A549 (cell line): ENCODE results near the gene KRT72. TPM values are rescaled to one million over a fixed set of nuclear protein-coding genes. Genes with fewer than 3 reads are reported as not detected.

Experiments used
- ATAC-seq, 2 experiments: fragments of 200-7000 bp in 1 of 2; fragments of >200 bp in 1 of 2; cut with Nextera tagmentation in 1 of 2; cut with Tn5 transposase in 1 of 2; 3 replicates each; pipeline versions ENCODE4 v1.8.0 to v1.9.1; 2018 to 2020; ENCODE audit warnings: mild to moderate bottlenecking in 1 of 2, moderate library complexity in 1 of 2
- CTCF ChIA-PET: fragments of 300-600 bp; sonication (Branson Sonifier 250); formaldehyde crosslinking; extraction: SDS; loops from one replicate; lab custom pipeline; 2021; ENCODE audit warnings: antibody characterized with exemption, inconsistent platforms; lab: Yijun Ruan, JAX
- POLR2A ChIA-PET: fragments of 350-600 bp; formaldehyde crosslinking; extraction: SDS; loops from one replicate; lab custom pipeline; 2021; ENCODE audit warnings: antibody characterized with exemption, inconsistent platforms; lab: Yijun Ruan, JAX
- DNase-seq, 2 experiments: peaks; one replicate each; pipeline versions ENCODE4 v3.0.0 to v3.0.0-alpha.2; 2011 to 2016; ENCODE audit warnings: low read depth in 1 of 2, low spot score in 1 of 2
- FAIRE-seq: peaks from 2 replicates; lab custom pipeline; 2011; peaks lifted over from hg19 to GRCh38; lab: Jason Lieb, UNC
- H3K27ac ChIP-seq, 2 experiments: fragments of >200 bp; sonication (Bioruptor Twin); formaldehyde crosslinking; 3 replicates each; pipeline ENCODE4 v1.5.1; 2016 to 2017
- H3K4me1 ChIP-seq: fragments of >200 bp; sonication (Bioruptor Twin); formaldehyde crosslinking; 3 replicates; pipeline ENCODE4 v1.6.1; 2016
- H3K4me2 ChIP-seq: fragments of >200 bp; sonication (Bioruptor Twin); formaldehyde crosslinking; 3 replicates; pipeline ENCODE4 v1.6.1; 2016
- H3K4me3 ChIP-seq: fragments of >200 bp; sonication (Bioruptor Twin); formaldehyde crosslinking; 3 replicates; pipeline ENCODE4 v1.5.1; 2016
- H3K9me3 ChIP-seq: fragments of >200 bp; sonication (Bioruptor Twin); formaldehyde crosslinking; 3 replicates; pipeline ENCODE4 v1.6.1; 2016
- BHLHE40 ChIP-seq: IDR thresholded peaks from 2 replicates; pipeline ENCODE4 v1.6.1; 2012; ENCODE audit warnings: low read depth, low read length, inconsistent platforms
- EHF ChIP-seq: fragments of 250-450 bp; sonication (Bioruptor Pico); IDR thresholded peaks from 2 replicates; pipeline ENCODE4 v1.5.0; 2020; ENCODE audit warnings: mild to moderate bottlenecking
- FOSL2 ChIP-seq, 2 experiments: fragments of 450-650 bp in 1 of 2; fragments of >200 bp in 1 of 2; sonication (Bioruptor Twin) in 1 of 2; formaldehyde crosslinking; IDR thresholded peaks; 2 replicates each; pipeline versions ENCODE4 v1.5.0 to v1.6.1; 2016 to 2020; ENCODE audit warnings: mild to moderate bottlenecking in 1 of 2, moderate library complexity in 1 of 2
- HOXA7 ChIP-seq: fragments of 250-450 bp; sonication (Bioruptor Pico); IDR thresholded peaks from 2 replicates; pipeline ENCODE4 v1.5.0; 2020; ENCODE audit warnings: mild to moderate bottlenecking, moderate library complexity
- HOXB13 ChIP-seq: fragments of 250-450 bp; sonication (Bioruptor Pico); IDR thresholded peaks from 2 replicates; pipeline ENCODE4 v1.5.0; 2020; ENCODE audit warnings: low read depth, mild to moderate bottlenecking, moderate library complexity
- HOXB5 ChIP-seq: fragments of 250-450 bp; sonication (Bioruptor Pico); IDR thresholded peaks from 2 replicates; pipeline ENCODE4 v1.5.0; 2020; ENCODE audit warnings: mild to moderate bottlenecking, moderate library complexity
- JUN ChIP-seq, 2 experiments: fragments of >200 bp; sonication (Bioruptor Twin); formaldehyde crosslinking; IDR thresholded peaks; 2 replicates in 1 of 2; 3 replicates in 1 of 2; pipeline ENCODE4 v1.6.1; 2016 to 2017
- KDM1A ChIP-seq: fragments of 200-600 bp; sonication (generic); IDR thresholded peaks from 2 replicates; pipeline ENCODE4 v1.6.1; 2016; ENCODE audit warnings: low read depth, mild to moderate bottlenecking
- MAX ChIP-seq: IDR thresholded peaks from 2 replicates; pipeline ENCODE4 v1.6.1; 2012
- MYC ChIP-seq: IDR thresholded peaks from 2 replicates; pipeline ENCODE4 v1.6.1; 2012; ENCODE audit warnings: mild to moderate bottlenecking, inconsistent platforms, low read length, improper control_type of control experiment, borderline replicate concordance
- PHF8 ChIP-seq: fragments of 200-600 bp; sonication (generic); IDR thresholded peaks from 2 replicates; pipeline ENCODE4 v1.6.1; 2016; ENCODE audit warnings: low read depth, mild to moderate bottlenecking, antibody characterized with exemption, moderate library complexity, borderline replicate concordance
- RAD21 ChIP-seq, 2 experiments: fragments of >200 bp in 1 of 2; sonication (Bioruptor Twin) in 1 of 2; formaldehyde crosslinking in 1 of 2; IDR thresholded peaks in 1 of 2; conservative IDR thresholded peaks in 1 of 2; 2 replicates in 1 of 2; 3 replicates in 1 of 2; pipeline ENCODE4 v1.6.1; 2012 to 2018; ENCODE audit warnings: inconsistent platforms in 1 of 2
- RNF2 ChIP-seq: fragments of 200-600 bp; sonication (generic); IDR thresholded peaks from 2 replicates; pipeline ENCODE4 v1.6.1; 2016; ENCODE audit warnings: low read depth, mild to moderate bottlenecking, antibody characterized with exemption, moderate library complexity, borderline replicate concordance
- SREBF2 ChIP-seq: fragments of 450-650 bp; IDR thresholded peaks from 2 replicates; pipeline ENCODE4 v1.6.1; 2014; ENCODE audit warnings: mild to moderate bottlenecking, moderate library complexity
- TFCP2L1 ChIP-seq: fragments of 250-450 bp; sonication (Bioruptor Pico); IDR thresholded peaks from 2 replicates; pipeline ENCODE4 v1.5.0; 2021; ENCODE audit warnings: mild to moderate bottlenecking
- TP53 ChIP-seq: fragments of 250-450 bp; sonication (Bioruptor Pico); IDR thresholded peaks from 2 replicates; pipeline ENCODE4 v1.5.0; 2021; ENCODE audit warnings: mild to moderate bottlenecking, moderate library complexity
- ZC3H11A ChIP-seq: fragments of 450-650 bp; IDR thresholded peaks from 2 replicates; pipeline ENCODE4 v1.6.1; 2014; ENCODE audit warnings: antibody characterized with exemption, mild to moderate bottlenecking
- ZFP36 ChIP-seq: fragments of 450-650 bp; IDR thresholded peaks from 2 replicates; pipeline ENCODE4 v1.6.1; 2014; ENCODE audit warnings: borderline replicate concordance; ENCODE audit not compliant: partially characterized antibody
- ZNF302 ChIP-seq: fragments of 250-450 bp; sonication (Bioruptor Pico); IDR thresholded peaks from 2 replicates; pipeline ENCODE4 v1.9.0; 2021; ENCODE audit warnings: inconsistent platforms, mild to moderate bottlenecking, moderate library complexity
- WGBS: methylation state at CpG from one replicate; pipeline ENCODE4 v1.1.6; 2017; ENCODE audit errors: missing lambda C conversion rate; 5-methylcytosine and 5-hydroxymethylcytosine counted together
- polyA plus RNA-seq, 4 experiments: library from polyadenylated mRNA; depleted of rRNA in 3 of 4; stranded (reverse); fragments of >200 nt; fragmentation: RNase III in 1 of 4; extraction: RNeasy Plus Mini Kit Qiagen cat#74134 plus additional on column Dnase treatment in 1 of 4; gene quantifications; 2 replicates in 3 of 4; 3 replicates in 1 of 4; pipeline ENCODE4 v1.2.3, GENCODE V29; 2011 to 2017
- TF ChIP-seq, protein P1 (sequence below): fragments of >200 bp; sonication (Bioruptor Twin); formaldehyde crosslinking; IDR thresholded peaks from 3 replicates; pipeline ENCODE4 v1.6.1; 2016
- TF ChIP-seq, protein P2 (sequence below): IDR thresholded peaks from 2 replicates; pipeline ENCODE4 v1.6.1; 2012
- TF ChIP-seq, protein P3 (sequence below): fragments of >200 bp; sonication (Bioruptor Twin); formaldehyde crosslinking; IDR thresholded peaks from 3 replicates; pipeline ENCODE4 v1.5.1; 2016
- TF ChIP-seq, protein P4 (sequence below): fragments of 250-450 bp; sonication (Bioruptor Pico); IDR thresholded peaks from 2 replicates; pipeline ENCODE4 v1.5.0; 2020; ENCODE audit warnings: low read depth, mild to moderate bottlenecking, moderate library complexity
- TF ChIP-seq, protein P5 (sequence below): IDR thresholded peaks from 2 replicates; pipeline ENCODE4 v1.6.1; 2012; ENCODE audit warnings: low read depth, borderline replicate concordance

KRT72 gene
- polyA plus RNA-seq, 2 of the 4 experiments (the other 2 are of a cell fraction), result not detected

GRCh38 chr12:52552055-52552454 is 49.2 kb downstream of the KRT72 start:
- POLR2A ChIA-PET, result no interaction called here
- no peak overlapping the region for H3K27ac ChIP-seq
- 0 out of 3 replicates have a peak, but pooled peaks cover 5% of the 10 kb centered on the region for H3K4me1 ChIP-seq
- DNase-seq, result no peak
- H3K4me3 ChIP-seq, result no peak overlapping the region
- no peaks in the 10 kb centered on the region for H3K9me3 ChIP-seq
- CTCF ChIA-PET, result interaction anchor here (0.6 to 2.8 kb wide), 7 partner anchors 11 to 328 kb away, joined by 3 to 10 read pairs (median 3); no protein-coding TSS in a partner anchor
- H3K4me2 ChIP-seq, result no peak overlapping the region
- 49% methylated on average over 5 of the region's 5 CpGs for WGBS
- FAIRE-seq, result no peak
- no peak for ATAC-seq
- TF ChIP-seq, protein P1, sequence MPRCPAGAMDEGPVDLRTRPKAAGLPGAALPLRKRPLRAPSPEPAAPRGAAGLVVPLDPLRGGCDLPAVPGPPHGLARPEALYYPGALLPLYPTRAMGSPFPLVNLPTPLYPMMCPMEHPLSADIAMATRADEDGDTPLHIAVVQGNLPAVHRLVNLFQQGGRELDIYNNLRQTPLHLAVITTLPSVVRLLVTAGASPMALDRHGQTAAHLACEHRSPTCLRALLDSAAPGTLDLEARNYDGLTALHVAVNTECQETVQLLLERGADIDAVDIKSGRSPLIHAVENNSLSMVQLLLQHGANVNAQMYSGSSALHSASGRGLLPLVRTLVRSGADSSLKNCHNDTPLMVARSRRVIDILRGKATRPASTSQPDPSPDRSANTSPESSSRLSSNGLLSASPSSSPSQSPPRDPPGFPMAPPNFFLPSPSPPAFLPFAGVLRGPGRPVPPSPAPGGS, result no peak
- no peak for TF ChIP-seq MAX
- TF ChIP-seq HOXA7 (CRISPR knock-in tag), result no peak
- TF ChIP-seq, protein P2, sequence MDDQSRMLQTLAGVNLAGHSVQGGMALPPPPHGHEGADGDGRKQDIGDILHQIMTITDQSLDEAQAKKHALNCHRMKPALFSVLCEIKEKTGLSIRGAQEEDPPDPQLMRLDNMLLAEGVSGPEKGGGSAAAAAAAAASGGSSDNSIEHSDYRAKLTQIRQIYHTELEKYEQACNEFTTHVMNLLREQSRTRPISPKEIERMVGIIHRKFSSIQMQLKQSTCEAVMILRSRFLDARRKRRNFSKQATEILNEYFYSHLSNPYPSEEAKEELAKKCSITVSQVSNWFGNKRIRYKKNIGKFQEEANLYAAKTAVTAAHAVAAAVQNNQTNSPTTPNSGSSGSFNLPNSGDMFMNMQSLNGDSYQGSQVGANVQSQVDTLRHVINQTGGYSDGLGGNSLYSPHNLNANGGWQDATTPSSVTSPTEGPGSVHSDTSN, result no peak
- TF ChIP-seq TFCP2L1 (CRISPR knock-in tag), result no peak
- no peak for TF ChIP-seq MYC
- no peak for TF ChIP-seq PHF8
- no peak for TF ChIP-seq HOXB5 (CRISPR knock-in tag)
- TF ChIP-seq, all 56 proteins: peak for 0

DNA sequence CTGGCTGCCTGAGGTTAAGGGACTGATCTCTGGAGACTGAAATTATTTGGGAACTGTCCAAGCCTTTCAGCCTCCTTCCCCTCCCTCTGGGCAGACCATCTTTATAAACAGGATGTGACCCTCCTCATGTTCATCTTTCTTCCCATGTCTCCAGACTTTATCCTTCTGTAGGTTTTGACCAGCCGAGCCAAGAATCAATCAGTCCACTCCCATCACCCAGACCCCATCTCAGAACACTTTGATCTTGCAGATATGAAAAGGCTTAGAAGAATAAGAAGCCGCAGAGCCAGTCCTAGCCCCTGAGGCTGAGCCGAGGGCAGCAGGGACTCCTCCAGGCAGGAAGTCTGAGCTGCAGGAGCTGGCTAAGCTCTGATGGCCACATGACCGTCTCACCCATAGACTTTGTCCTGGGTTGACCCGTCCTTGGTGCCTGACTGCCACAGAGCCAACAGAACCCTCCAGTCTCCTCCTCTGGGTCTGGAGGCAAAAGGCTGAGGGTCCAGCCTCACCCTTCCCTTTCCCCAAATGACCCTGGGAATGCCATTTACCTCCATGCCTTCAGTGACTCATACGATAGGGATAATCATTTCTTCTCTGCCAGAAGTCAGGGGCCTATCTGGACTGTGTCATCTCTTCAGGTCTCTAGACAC is 49.9 kb downstream of the KRT72 start:
- ChIA-PET POLR2A (no interaction called here), CTCF (interaction anchor here (1.0 to 2.8 kb wide), 3 partner anchors 12 to 320 kb away, joined by 3 to 10 read pairs (median 7); no protein-coding TSS in a partner anchor)

More for the DNA sequence above, 49.9 kb downstream of the KRT72 start:
- DNase-seq, result no peak
- TF ChIP-seq, protein P3, sequence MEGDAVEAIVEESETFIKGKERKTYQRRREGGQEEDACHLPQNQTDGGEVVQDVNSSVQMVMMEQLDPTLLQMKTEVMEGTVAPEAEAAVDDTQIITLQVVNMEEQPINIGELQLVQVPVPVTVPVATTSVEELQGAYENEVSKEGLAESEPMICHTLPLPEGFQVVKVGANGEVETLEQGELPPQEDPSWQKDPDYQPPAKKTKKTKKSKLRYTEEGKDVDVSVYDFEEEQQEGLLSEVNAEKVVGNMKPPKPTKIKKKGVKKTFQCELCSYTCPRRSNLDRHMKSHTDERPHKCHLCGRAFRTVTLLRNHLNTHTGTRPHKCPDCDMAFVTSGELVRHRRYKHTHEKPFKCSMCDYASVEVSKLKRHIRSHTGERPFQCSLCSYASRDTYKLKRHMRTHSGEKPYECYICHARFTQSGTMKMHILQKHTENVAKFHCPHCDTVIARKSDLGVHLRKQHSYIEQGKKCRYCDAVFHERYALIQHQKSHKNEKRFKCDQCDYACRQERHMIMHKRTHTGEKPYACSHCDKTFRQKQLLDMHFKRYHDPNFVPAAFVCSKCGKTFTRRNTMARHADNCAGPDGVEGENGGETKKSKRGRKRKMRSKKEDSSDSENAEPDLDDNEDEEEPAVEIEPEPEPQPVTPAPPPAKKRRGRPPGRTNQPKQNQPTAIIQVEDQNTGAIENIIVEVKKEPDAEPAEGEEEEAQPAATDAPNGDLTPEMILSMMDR, result no peak
- TF ChIP-seq, protein P4, sequence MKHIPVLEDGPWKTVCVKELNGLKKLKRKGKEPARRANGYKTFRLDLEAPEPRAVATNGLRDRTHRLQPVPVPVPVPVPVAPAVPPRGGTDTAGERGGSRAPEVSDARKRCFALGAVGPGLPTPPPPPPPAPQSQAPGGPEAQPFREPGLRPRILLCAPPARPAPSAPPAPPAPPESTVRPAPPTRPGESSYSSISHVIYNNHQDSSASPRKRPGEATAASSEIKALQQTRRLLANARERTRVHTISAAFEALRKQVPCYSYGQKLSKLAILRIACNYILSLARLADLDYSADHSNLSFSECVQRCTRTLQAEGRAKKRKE (CRISPR knock-in tag), result no peak
- TF ChIP-seq ZFP36 (no peak), ZC3H11A (no peak), TP53 (CRISPR knock-in tag) (no peak), HOXB13 (CRISPR knock-in tag) (no peak), SREBF2 (no peak), JUN (IDR thresholded peaks at IDR 0.05) (no peak), BHLHE40 (no peak), ZNF302 (CRISPR knock-in tag) (no peak), MAX (no peak), EHF (CRISPR knock-in tag) (no peak), RAD21 (conservative IDR thresholded peaks at IDR 0.05 in 1 of 2, IDR thresholded peaks at IDR 0.05 in 1 of 2) (no peak), KDM1A (no peak), RNF2 (no peak), FOSL2 (IDR thresholded peaks at IDR 0.05) (no peak), FOSL2 (CRISPR knock-in tag; IDR thresholded peaks at IDR 0.05) (no peak)
- TF ChIP-seq, protein P5, sequence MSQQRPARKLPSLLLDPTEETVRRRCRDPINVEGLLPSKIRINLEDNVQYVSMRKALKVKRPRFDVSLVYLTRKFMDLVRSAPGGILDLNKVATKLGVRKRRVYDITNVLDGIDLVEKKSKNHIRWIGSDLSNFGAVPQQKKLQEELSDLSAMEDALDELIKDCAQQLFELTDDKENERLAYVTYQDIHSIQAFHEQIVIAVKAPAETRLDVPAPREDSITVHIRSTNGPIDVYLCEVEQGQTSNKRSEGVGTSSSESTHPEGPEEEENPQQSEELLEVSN, result no peak
- TF ChIP-seq, all 56 proteins: peak for 0
- Histone ChIP-seq H3K4me3 (no peak overlapping the region), H3K4me2 (no peak overlapping the region), H3K27ac (no peak overlapping the region), H3K9me3 (no peaks in the 10 kb centered on the region), H3K4me1 (0 out of 3 replicates have a peak, but pooled peaks cover 5% of the 10 kb centered on the region)
- no peak for ATAC-seq
- WGBS, result 59% methylated on average over 6 of the region's 6 CpGs
- FAIRE-seq, result no peak
